Posterior vena cava (tissue), 2 donors: ENCODE results near the gene PHACTR1. TPM values are rescaled to one million over a fixed set of nuclear protein-coding genes. Genes with fewer than 3 reads are reported as not detected.

Experiments used
- DNase-seq: peaks from one replicate; pipeline ENCODE4 v3.0.0-alpha.2; 2020; ENCODE audit warnings: low spot score
- intact Hi-C, 2 donors: fragments of 100-400 bp; cut with DNase I; formaldehyde crosslinking; loops; one replicate each; pipeline versions ENCODE4 v1.14.1 to v1.14.2; 2022 to 2023
- total RNA-seq, 2 donors: library from RNA; stranded (reverse); fragmentation: NEBNext Ultra II Directional; extraction: Animal tissue kit (Norgen Biotek cat#: 25700); gene quantifications; one replicate each; pipeline ENCODE4 v1.2.1, GENCODE V29; 2021
- donor health status: DM: yes; HTN: yes; CAD: no.
- donor health status: DM: yes; HTN: yes; CAD: no.

The PHACTR1 gene
- total RNA-seq, 2 donors from 2014 or later: 6.6 to 9.0 TPM

- DNase-seq: no peak
- intact Hi-C loops: no loop called here
These were observed 558.3 kb downstream of the PHACTR1 start for GRCh38 chr6:13274707-13275434.

DNA sequence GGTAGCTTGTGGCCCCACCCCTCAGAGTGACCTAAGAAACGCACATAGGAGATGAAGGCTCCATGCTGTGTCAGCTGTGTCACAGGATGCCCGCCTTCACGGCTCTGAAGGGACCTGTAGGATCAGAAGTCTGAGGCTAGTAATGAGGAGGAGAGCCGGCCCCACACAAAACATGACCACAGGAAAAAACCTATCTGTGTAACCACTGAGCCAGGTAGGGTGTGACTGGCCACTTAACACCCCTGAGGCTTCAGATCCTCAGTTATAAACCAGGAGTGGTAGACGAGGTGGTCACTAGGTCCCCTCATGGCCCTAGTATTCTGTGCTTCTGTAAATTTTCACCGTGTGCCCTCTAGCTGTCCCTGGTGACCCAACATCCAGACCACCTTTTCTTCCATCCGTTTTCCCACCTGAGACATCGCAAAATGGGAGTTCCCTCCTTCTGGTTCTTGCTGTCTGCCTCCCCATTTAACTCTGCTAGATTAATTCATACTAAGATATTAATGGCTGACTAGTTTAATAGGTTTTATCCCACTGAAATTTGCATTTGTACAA lies 558.9 kb downstream of the PHACTR1 start:
- intact Hi-C loops: no loop called here
- DNase-seq: no peak

- intact Hi-C loops: no loop called here
- DNase-seq: no peak
These were observed 560.7 kb downstream of the PHACTR1 start for GRCh38 chr6:13277231-13277630.

- no peak for DNase-seq
- intact Hi-C loops: no loop called here
These were observed 561.6 kb downstream of the PHACTR1 start for GRCh38 chr6:13278164-13278563.

GRCh38 chr6:13278991-13279390 lies 562.4 kb downstream of the PHACTR1 start:
- no peak for DNase-seq
- intact Hi-C loops: no loop called here

GRCh38 chr6:13280254-13280653 lies 563.7 kb downstream of the PHACTR1 start:
- intact Hi-C loops: no loop called here
- no peak for DNase-seq

- intact Hi-C loops: no loop called here
- DNase-seq: no peak
These were observed 565.1 kb downstream of the PHACTR1 start for GRCh38 chr6:13281686-13282085.

- intact Hi-C loops: no loop called here
- DNase-seq: no peak
These were observed 566.0 kb downstream of the PHACTR1 start for GRCh38 chr6:13282393-13283069.

- no peak for DNase-seq
- intact Hi-C loops: no loop called here
These were observed 566.8 kb downstream of the PHACTR1 start for GRCh38 chr6:13283331-13283730.

DNA sequence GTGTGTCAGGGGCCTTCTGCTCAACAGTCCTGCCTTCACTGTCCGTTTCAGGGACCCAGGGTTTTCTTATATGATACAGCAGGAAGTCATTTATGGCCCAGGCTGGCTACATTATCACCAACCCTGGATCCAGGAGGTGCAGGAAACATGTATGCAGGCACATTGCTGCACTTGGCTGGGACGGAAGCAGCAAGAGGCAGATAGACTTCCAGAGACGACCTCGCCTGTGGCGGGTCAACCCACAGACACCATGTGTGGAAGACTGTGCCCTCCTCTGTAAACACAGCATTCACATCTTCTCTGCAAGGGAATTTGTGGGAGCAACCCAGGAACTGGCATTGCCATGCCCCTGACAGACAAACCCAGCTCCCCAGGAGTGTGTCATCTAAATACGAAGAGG lies 568.1 kb downstream of the PHACTR1 start:
- intact Hi-C loops: no loop called here
- no peak for DNase-seq

- no peak for DNase-seq
- intact Hi-C loops: no loop called here
These were observed 569.1 kb downstream of the PHACTR1 start for GRCh38 chr6:13285705-13286104.

- intact Hi-C loops: no loop called here
- DNase-seq: no peak
These were observed 569.6 kb downstream of the PHACTR1 start for GRCh38 chr6:13286181-13286580.

DNA sequence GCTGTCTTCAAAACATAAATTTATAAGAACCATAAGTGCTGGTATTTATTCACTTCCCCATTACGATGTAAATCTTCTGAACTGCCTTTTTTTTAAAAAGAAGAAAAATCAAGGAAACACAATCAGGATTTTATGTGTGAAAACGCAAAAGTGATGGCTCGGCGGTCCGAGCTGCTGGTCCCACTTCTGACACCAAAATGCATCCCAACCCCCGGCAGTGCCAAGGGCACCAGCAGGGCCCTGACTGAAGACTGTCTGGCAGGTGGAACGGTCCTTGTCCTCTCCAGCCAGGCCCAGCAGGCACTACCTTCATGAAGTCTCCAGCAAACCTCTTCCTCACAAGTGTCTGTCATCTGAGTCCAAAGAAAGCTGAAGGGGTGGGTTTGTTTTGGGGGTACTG lies 570.5 kb downstream of the PHACTR1 start:
- no peak for DNase-seq
- intact Hi-C loops: no loop called here

GRCh38 chr6:13288481-13288880 lies 571.9 kb downstream of the PHACTR1 start:
- intact Hi-C loops: no loop called here
- DNase-seq: no peak

GRCh38 chr6:13288969-13289391 lies 572.4 kb downstream of the PHACTR1 start:
- intact Hi-C loops: no loop called here
- DNase-seq: no peak

- DNase-seq: no peak
- intact Hi-C loops: no loop called here
These were observed 573.3 kb downstream of the PHACTR1 start for GRCh38 chr6:13289789-13290318.

- intact Hi-C loops: no loop called here
- no peak for DNase-seq
These were observed 573.8 kb downstream of the PHACTR1 start for GRCh38 chr6:13290335-13290734.

DNA sequence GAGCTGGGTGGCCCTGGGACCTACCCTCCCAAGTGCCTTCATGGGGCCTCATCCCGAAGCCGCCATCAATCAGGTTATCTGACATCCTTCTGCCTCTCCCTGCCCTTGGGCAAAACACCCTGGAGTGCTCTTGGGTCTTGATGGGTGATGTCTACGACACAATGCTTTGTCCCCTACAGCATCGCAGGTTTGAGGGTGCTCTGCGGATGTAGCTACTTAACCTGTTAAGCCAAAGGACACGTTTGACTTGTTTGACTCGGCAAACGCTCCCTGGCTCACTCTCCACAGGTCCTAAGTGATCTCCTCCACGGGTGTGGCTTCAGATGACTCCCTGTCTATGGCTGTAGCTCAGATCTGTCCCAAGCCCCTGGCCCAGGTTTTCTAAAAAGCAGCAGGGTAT lies 576.2 kb downstream of the PHACTR1 start:
- no peak for DNase-seq
- intact Hi-C loops: no loop called here

DNA sequence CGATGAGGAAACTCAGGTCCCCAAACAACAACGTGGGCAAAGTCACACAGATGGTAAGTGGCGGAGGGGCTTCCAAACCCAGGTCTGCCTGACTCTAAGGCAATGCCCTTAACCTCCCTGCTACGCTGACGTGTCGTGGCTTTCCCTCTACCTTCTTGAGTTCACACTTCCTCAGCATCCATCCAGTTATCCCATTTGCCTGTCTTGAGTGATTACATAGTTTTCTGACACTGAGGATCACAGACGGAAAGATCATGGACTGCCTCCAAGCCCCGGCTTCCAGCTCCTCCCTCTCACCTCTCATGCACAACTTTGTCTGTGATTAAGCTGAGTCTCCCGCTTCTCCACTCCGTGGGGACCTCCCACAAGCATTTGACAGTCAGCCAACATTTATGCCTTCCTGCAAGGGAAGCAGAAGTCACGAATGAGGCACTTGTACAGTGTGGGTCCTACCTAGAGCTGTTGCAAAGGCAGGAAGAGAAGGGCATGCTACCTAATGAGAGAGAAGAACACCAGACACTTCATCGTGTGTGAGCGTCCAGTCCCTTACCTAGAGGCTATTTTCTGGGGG lies 578.0 kb downstream of the PHACTR1 start:
- DNase-seq: no peak
- intact Hi-C loops: no loop called here

GRCh38 chr6:13295576-13295975 lies 579.0 kb downstream of the PHACTR1 start:
- intact Hi-C loops: no loop called here
- DNase-seq: no peak
